ENCODE data around the gene ZNF576.
"Not testable (repeated sequence)": the region's sequence is repeated elsewhere in the genome, so short reads cannot be mapped to it uniquely, and the experiment has no call there.

Gene ZNF576

DNA sequence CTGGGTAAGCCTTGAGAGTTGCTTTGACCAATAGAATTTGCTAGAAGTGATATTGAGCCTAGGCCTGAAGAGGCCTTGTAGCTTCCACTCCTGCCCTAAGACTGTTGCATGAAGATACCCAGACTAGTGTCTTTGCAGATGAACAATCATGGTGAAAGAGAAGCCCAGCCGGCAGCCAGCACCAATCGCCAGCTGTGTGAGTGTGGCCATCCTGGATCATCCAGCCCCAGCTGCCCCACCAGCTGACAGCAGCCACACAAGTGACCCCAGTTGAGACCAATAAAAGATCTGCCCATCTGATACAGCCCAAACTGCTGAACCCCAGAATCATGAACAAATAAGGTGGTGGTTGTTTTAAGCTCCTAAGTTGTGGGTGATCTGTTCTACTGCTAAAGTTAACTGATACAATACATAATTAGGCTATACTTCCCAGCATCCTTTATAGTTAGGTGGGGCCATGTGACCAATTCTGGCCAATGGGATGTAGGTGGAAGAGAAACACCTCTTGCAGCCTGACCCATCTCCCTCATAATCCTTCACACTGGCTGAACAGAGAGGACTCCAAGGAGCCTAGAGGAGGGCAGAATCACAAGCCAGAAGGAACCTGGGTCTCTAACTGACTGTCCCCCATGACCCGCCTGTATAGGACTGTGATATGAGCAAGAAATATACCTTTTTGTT, 32.4 kb downstream of the ZNF576 start:
- no peak overlapping the region for H3K4me3 ChIP-seq (ENCODE audit: low read length)
- DNase-seq (ENCODE audit: low read depth) = no peak
- TF ChIP-seq, protein P1, sequence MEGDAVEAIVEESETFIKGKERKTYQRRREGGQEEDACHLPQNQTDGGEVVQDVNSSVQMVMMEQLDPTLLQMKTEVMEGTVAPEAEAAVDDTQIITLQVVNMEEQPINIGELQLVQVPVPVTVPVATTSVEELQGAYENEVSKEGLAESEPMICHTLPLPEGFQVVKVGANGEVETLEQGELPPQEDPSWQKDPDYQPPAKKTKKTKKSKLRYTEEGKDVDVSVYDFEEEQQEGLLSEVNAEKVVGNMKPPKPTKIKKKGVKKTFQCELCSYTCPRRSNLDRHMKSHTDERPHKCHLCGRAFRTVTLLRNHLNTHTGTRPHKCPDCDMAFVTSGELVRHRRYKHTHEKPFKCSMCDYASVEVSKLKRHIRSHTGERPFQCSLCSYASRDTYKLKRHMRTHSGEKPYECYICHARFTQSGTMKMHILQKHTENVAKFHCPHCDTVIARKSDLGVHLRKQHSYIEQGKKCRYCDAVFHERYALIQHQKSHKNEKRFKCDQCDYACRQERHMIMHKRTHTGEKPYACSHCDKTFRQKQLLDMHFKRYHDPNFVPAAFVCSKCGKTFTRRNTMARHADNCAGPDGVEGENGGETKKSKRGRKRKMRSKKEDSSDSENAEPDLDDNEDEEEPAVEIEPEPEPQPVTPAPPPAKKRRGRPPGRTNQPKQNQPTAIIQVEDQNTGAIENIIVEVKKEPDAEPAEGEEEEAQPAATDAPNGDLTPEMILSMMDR (conservative IDR thresholded peaks at IDR 0.05; ENCODE audit: low read depth, low read length) = no peak

DNA sequence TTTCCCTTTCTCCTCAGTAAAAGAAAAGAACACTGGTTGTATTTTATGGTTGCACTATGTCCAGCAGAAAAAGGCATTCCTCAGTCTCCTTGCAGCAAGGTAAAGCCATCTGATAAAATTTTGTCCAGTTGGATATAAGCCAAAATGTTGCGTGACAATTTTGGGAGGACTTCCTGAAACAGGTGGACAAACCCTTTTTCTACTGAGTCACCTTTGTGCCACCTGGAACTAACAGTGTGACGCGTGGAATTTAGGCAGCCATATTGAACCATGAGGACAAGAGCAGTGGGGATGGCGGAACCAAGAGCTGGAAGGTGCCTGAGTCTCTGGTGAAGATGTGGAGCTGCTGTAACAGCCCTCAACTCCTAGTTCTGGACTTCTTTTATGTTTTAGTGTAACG, 35.1 kb downstream of the ZNF576 start:
- DNase-seq (ENCODE audit: low read depth) = no peak
- H3K4me3 ChIP-seq (ENCODE audit: low read length) = no peak overlapping the region
- TF ChIP-seq, protein P1 (conservative IDR thresholded peaks at IDR 0.05; ENCODE audit: low read depth, low read length) = no peak

DNA sequence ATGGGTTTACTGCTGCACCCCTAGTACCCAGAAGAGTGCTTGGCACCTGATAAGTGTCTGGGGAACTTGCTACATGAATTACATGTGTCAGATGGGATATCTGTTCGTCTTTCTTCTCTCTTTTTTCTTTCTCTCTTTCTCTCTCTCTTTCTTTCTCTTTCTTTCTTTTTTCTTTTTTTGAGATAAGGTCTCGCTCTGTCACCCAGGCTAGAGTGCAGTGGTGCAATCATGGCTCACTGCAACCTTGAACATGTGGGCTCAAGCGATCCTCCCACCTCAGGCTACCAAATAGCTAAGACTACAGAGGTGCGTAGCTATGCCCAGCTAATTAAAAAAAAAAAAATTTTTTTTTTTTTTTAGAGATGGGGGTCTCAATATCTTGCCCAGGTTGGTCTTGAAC, 37.1 kb downstream of the ZNF576 start:
- TF ChIP-seq, protein P1 (conservative IDR thresholded peaks at IDR 0.05; ENCODE audit: low read depth, low read length) = no peak
- no peak overlapping the region for H3K4me3 ChIP-seq (ENCODE audit: low read length)
- no peak for DNase-seq (ENCODE audit: low read depth)

DNA sequence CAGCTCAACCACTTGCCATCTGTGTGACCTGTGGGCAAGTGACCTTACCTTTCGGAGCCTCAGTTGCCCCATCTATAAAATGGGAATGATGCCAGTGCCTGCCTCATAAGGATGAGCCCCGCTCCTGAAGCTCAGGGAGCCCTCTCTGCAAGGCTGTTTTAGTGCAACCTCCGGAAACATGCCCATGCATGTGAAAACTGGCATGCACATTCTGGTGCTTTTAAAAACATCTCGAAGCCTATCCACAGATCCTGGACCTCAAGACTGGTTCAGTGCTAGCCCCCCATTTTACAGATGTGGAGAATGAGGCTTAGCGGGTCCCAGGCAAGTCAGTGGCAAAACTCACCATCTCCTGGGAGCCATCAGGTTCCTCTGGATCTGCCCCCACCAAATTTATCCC, 37.7 kb downstream of the ZNF576 start:
- DNase-seq (ENCODE audit: low read depth) = no peak
- H3K4me3 ChIP-seq (ENCODE audit: low read length) = no peak overlapping the region

DNA sequence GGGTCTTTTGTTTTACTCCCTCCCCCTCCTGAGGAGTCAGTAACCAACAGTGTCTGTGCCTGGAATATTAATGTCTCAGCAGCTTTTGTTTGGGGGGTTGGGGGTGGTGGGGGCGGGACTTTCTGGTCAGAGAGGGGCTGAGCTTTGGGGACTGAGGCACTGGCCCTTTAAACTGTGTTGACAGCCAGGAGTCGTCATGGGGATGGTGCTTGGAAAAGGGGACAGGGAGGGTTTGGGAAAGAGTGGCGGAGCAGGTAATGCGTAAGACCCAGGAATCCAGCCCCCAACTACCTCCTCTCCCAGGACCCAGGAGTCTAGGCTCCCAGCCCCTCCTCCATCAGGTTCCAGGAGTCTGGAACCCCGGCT, 38.1 kb downstream of the ZNF576 start:
- no peak for DNase-seq (ENCODE audit: low read depth)
- TF ChIP-seq, protein P1 (conservative IDR thresholded peaks at IDR 0.05; ENCODE audit: low read depth, low read length) = no peak
- H3K4me3 ChIP-seq (ENCODE audit: low read length) = peak overlapping the region; percentile 51

More for the DNA sequence above, 37.7 kb downstream of the ZNF576 start:
- TF ChIP-seq, protein P1 (conservative IDR thresholded peaks at IDR 0.05; ENCODE audit: low read depth, low read length) = no peak

DNA sequence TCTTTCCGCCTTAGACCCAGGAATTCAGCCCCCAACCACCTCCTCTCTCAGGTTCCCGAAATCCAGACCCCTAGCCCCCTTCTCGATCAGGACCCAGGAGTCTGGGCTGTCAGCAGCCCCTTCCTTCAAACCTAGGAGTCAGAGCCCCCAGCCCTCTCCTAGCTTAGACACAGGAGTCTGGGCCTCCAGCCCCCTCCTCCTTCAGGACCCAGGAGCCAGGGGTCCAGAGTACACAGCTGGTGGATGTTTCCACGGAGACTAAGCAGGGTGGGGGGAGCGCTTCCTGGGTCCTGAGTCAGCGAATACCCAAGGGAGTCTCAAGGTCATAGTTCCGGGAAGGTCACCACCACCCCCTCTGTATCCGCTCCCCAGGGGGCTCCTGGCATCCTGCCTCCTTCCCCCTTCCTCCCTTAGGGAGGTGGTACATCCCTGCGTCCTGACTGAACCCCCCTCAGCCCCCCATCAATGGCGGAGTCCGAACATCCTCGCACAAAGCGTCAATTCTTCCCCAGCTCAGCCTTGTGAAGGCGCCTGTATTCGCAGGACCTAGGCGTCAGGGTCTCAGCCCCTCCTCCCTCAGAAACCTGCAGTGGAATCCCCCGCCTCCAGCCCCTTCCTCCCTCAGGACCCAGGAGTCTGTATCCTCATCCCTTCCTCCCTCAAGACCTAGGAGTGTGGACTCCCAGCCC, 38.6 kb downstream of the ZNF576 start:
- TF ChIP-seq, protein P1 (conservative IDR thresholded peaks at IDR 0.05; ENCODE audit: low read depth, low read length) = no peak
- peak overlapping the region; percentile 51 for H3K4me3 ChIP-seq (ENCODE audit: low read length)
- no peak for DNase-seq (ENCODE audit: low read depth)

DNA sequence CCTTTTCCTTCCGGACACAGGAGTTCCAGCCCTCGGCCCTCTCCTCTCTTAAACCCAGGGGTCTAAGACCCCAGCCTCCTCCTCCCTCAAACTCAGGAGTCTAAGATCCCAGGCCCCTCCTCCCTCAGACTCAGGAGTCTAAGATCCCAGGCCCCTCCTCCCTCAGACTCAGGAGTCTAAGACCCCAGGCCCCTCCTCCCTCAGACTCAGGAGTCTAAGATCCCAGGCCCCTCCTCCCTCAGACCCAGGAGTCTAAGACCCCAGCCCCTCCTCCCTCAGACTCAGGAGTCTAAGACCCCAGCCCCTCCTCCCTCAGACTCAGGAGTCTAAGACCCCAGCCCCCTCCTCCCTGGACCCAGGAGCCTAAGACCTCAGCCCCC, 39.2 kb downstream of the ZNF576 start:
- peak overlapping the region; percentile 51 for H3K4me3 ChIP-seq (ENCODE audit: low read length)
- DNase-seq (ENCODE audit: low read depth) = not testable (repeated sequence)

Measured in retinal pigment epithelial cell (primary cell).